GM18951 (cell line): Measurements from ENCODE around the gene CNTNAP2.

Experiments used
- POLR2A ChIP-seq: IDR thresholded peaks from 4 replicates; pipeline ENCODE4 v1.6.1; 2011; ENCODE audit warnings: mild to moderate bottlenecking; ENCODE audit not compliant: insufficient read length, insufficient read depth; ENCODE audit errors: extremely low read depth
- in situ Hi-C: fragments of 300-500 bp; cut with MboI; formaldehyde crosslinking; loops from one replicate; pipeline ENCODE4 v1.12.0; 2022; ENCODE audit warnings: low sequenced_read_pairs, mixed read lengths, inconsistent platforms; ENCODE audit not compliant: unreplicated experiment

Gene CNTNAP2

DNA sequence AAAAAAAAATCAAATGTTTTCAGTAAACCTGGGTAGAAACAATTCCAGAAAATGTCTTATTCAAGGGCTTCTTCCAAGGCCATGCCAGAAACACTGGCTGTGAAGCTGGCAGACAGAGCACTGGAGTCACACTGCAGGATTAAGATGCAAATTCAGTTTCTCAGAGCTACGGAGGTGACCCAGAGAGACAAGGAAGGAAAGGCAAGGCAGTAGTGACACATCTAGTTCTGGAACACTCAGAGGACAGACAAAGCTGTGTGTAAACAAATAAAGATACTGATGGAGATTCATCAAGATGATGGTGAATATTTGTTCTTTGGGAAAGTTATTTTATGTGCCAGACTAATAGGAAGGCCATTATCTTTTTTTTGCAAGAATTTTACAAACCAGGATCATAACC lies 1865.7 kb downstream of the CNTNAP2 start:
- in situ Hi-C loops: no loop called here
- TF ChIP-seq POLR2A: no peak

DNA sequence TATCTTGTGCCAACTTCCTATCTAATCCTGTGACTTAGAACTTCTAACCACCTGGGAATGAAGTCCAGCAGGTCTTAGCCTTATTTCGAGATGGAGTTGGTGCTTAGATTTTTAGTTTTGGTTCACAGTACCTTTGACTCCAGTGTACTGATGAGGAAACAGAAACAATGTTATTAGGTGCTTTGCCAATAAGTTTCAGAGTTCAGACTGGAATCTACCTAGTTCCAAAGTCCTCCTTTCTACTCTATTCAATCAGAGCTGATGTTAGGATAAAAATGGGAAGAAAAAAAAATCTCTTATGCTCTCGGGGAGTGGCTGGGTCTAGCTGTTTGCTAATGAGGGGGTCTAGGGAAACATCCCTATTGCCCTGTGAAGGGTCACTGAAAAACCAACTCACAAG lies 1867.7 kb downstream of the CNTNAP2 start:
- in situ Hi-C loops: no loop called here
- no peak for TF ChIP-seq POLR2A

DNA sequence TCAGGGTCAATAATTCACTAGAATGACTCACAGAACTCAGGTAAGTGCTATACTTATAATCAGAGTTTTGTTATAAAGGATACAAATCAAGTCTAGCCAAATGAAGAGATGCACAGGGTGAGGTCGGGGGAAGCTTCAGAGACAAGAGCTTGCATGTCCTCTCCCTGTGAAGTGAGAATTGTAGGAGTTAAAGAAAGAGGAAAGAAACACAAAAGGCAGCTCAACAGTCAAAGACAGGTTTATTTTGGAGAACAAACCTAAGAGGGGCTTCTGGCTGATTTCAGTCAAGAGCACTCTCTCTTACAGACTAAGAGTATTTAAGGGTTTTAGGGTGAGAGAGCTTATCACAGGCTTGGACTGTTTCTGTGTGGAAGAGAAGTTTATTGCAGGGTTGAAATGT lies 1873.5 kb downstream of the CNTNAP2 start:
- TF ChIP-seq POLR2A: no peak
- in situ Hi-C loops: no loop called here

- in situ Hi-C loops: no loop called here
- TF ChIP-seq POLR2A: no peak
Measured at GRCh38 chr7:147990942-147991341, 1874.3 kb downstream of the CNTNAP2 start.

DNA sequence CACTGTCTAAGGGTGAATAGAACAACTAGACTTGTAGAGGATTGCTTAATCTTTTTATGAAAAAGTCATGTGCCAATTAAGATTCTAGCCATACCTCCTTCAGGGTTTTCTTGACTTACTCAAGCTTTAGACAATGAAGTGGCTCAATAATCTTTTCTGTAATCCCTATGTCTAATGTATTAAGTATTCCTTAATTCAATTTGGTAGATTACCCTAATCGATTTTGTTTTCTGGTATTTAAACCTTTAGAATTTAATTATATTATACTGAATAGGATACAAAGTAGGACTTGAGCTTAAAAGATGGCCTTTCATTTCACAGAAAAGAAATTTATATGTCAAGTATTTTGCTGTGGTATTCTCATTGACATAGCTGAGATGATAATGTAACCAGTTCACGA lies 1876.1 kb downstream of the CNTNAP2 start:
- TF ChIP-seq POLR2A: no peak
- in situ Hi-C loops: no loop called here

- TF ChIP-seq POLR2A: no peak
- in situ Hi-C loops: no loop called here
Measured at GRCh38 chr7:147997636-147998035, 1881.0 kb downstream of the CNTNAP2 start.

DNA sequence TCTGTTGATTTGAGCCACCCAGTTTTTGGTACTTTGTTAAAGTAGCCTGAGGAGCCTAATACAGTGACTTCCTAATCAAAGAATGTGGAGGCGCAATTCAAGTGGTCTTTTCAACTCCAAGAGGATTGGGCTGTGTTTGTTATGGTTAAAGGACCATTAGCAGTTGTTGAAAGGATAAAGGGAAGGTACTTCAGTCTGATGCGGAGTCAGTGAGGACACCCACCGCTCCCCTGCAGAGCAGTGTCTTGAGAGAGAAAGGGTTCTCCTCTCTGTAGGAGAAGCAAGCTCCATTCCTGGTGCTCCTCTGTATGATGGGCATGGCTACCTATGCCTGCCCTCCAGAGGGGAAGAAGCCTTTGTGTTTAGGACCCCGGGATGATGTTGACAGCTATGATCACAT lies 1883.4 kb downstream of the CNTNAP2 start:
- in situ Hi-C loops: no loop called here
- TF ChIP-seq POLR2A: no peak

DNA sequence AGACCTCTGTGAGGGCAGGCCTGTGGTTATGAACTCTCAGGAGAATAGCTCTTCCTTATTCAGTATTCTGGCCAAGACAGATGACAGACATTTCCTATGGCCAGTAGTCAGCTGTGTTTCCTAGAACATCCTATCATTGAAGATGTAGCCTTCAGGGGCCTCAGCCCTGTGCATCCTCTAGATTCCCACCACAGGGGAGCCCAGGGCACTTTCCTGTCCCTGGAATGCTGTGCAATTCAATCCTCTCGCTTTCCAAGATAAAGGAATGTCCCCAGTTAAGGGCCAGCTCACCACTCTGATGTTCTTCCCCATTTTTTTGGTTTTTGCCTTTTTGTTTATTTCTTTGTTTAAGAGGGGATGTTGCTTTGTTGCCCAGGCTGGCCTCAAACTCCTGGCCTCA lies 1895.2 kb downstream of the CNTNAP2 start:
- in situ Hi-C loops: loop anchor here (10.0 kb wide), 1 partner anchor 1847 kb away; no protein-coding TSS in a partner anchor
- TF ChIP-seq POLR2A: no peak

DNA sequence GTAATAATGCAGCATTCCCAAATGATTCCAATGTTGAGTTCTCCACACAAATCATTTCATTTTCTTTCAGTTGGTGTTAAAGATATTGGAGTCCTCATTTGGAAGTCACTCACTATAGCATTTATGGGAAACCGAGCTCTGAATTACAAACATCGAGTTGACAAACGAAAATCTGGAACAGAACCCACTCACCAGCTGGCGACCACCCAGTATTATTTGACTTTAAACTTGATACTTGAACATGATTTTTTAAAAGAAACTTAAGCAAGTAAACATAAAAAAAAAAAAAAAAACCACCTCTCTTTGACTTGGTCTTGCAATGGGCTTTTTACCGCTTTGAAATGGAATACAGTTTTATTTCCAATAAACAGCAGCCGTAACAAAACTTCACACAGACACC lies 1897.4 kb downstream of the CNTNAP2 start:
- in situ Hi-C loops: loop anchor here (10.0 kb wide), 1 partner anchor 1849 kb away; no protein-coding TSS in a partner anchor
- no peak for TF ChIP-seq POLR2A

- no peak for TF ChIP-seq POLR2A
- in situ Hi-C loops: loop anchor here (10.0 kb wide), 1 partner anchor 1850 kb away; no protein-coding TSS in a partner anchor
Measured at GRCh38 chr7:148014541-148014940, 1897.9 kb downstream of the CNTNAP2 start.

DNA sequence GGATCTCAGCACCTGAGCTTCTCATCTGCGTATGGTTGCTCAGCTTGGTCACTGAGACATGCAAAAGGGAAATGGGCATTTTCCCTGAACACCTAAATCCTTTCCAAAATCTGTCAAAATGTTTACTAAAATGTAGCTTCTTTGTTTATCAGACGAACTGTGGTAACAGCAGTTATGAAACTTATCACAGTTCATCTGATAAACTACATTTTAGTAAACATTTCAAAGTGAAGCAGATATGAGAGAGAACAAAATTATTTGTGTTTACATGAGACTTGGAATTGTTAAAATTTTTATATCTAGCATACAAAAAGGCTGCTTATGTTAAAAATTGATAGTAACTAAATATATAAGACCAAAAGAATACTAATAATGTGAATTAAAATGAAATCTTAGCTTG lies 1900.5 kb downstream of the CNTNAP2 start:
- in situ Hi-C loops: loop anchor here (10.0 kb wide), 1 partner anchor 1852 kb away; no protein-coding TSS in a partner anchor
- TF ChIP-seq POLR2A: no peak

- in situ Hi-C loops: no loop called here
- no peak for TF ChIP-seq POLR2A
Measured at GRCh38 chr7:148020679-148021078, 1904.1 kb downstream of the CNTNAP2 start.

DNA sequence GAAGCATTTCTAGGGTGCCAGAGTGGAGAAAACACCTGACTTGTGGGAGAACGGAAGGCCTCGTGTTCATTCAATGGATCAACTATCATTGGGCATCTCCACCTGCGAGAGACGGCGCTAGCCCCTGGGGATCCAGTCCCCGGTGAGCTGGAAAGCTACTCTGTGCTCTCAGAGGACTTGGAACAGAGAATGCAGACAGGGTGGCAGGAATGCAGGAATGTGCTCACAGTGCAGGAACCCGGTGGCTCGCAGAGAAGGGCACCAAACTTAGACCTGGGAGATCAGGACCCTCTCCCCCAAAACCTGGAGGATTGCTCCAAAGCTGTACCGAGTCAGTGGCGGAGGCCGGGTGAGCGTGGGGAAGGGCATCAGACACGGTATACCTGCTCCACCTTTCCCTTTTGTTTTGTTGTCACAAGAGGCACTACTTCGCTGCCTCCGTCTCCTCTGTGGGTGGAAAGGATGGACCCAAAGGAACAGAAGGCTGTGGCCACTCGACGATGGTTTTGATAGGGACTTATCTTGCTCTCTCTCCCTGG lies 1905.0 kb downstream of the CNTNAP2 start:
- in situ Hi-C loops: no loop called here
- TF ChIP-seq POLR2A: no peak

DNA sequence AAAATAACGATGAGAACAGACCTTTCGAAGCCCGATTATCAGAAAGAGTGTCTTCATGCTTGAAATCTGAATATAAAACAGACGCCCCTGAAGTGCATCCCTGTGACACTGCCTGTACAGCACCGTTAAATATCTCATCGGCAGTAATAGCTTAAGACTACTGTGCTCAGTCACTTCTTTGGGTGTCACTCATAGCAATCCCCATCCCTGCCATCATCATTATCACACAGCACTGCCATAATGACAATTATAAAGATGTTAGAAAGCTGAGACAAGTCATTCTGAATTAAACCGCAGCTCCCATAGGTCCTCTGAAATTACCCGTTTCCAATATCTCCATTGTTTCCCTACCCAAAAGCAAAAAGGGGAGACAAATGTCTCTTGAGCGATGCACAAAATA lies 1906.2 kb downstream of the CNTNAP2 start:
- in situ Hi-C loops: no loop called here
- TF ChIP-seq POLR2A: no peak

DNA sequence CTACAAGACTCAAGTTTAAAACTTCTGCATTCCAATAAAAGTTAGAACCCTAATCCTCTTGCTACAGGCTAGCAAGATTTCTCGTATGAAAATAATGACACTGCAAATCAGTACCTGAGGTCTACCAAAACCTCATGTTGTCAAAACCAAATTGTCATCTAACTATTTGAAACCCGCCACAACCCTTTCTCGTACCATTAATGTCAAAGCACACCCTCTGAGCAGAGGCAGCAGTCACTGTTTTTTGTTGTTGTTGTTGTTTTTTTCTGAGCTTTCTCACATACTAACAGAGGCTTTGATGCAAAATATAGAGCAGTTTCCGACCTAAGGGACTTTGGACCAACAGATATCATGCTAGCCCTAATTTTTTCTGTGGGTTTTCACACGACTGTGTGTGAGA lies 1910.1 kb downstream of the CNTNAP2 start:
- in situ Hi-C loops: no loop called here
- TF ChIP-seq POLR2A: no peak
